Parathyroid adenoma (tissue), 2 donors: Measurements from ENCODE around the gene ANKRD53.

ENCODE experiments used
- H2AFZ ChIP-seq: fragments of 300-600 bp; sonication (generic); one replicate; pipeline ENCODE4 v1.7.0; 2017; ENCODE audit warnings: antibody characterized with exemption, mild to moderate bottlenecking
- H3K27ac ChIP-seq: fragments of 300-600 bp; sonication (generic); one replicate; pipeline ENCODE4 v1.7.0; 2017
- H3K27me3 ChIP-seq: fragments of 300-600 bp; sonication (generic); one replicate; pipeline ENCODE4 v1.7.0; 2017; ENCODE audit warnings: low read length; ENCODE audit not compliant: control insufficient read depth, insufficient read depth
- H3K36me3 ChIP-seq: fragments of 300-600 bp; sonication (generic); one replicate; pipeline ENCODE4 v1.7.0; 2017; ENCODE audit warnings: low read length; ENCODE audit not compliant: control insufficient read depth, insufficient read depth
- H3K4me1 ChIP-seq: fragments of 300-600 bp; sonication (generic); one replicate; pipeline ENCODE4 v1.7.0; 2017; ENCODE audit warnings: control low read depth
- H3K4me2 ChIP-seq: fragments of 300-600 bp; sonication (generic); one replicate; pipeline ENCODE4 v1.7.0; 2017; ENCODE audit warnings: low read length
- H3K4me3 ChIP-seq: fragments of 300-600 bp; sonication (generic); one replicate; pipeline ENCODE4 v1.7.0; 2017; ENCODE audit warnings: low read depth, low read length
- H3K79me2 ChIP-seq: fragments of 300-600 bp; sonication (generic); one replicate; pipeline ENCODE4 v1.7.0; 2017; ENCODE audit warnings: control low read depth
- H3K9ac ChIP-seq: fragments of 300-600 bp; sonication (generic); one replicate; pipeline ENCODE4 v1.7.0; 2017; ENCODE audit warnings: mild to moderate bottlenecking
- H3K9me3 ChIP-seq: fragments of 300-600 bp; sonication (generic); one replicate; pipeline ENCODE4 v1.7.0; 2017; ENCODE audit warnings: low read length; ENCODE audit not compliant: control insufficient read depth
- CTCF ChIP-seq: fragments of 300-600 bp; sonication (generic); IDR thresholded peaks from one replicate; pipeline ENCODE4 v1.7.0; 2017; ENCODE audit warnings: antibody characterized with exemption, mild to moderate bottlenecking
- donor health status: primary hyperparathyroidism.

Gene ANKRD53

GRCh38 chr2:70978341-70979179 lies at the start of gene ANKRD53:
ANKRD53 (plus strand) TSS chr2:70978630; CDS start chr2:70978646, 16 bp downstream.
- no peaks in the 10 kb centered on the region for H3K79me2 ChIP-seq
- peak within 1 kb of the TSS; percentile 95 for H3K4me2 ChIP-seq
- H3K36me3 ChIP-seq, result no peaks in the 10 kb centered on the region
- peak within 1 kb of the TSS; percentile 92 for H2AFZ ChIP-seq
- peak within 1 kb of the TSS; percentile 80 for H3K27ac ChIP-seq
- H3K4me3 ChIP-seq, result peak within 1 kb of the TSS; percentile 66
- no peaks in the 10 kb centered on the region for H3K27me3 ChIP-seq
- H3K9me3 ChIP-seq, result no peaks in the 10 kb centered on the region
- no peak for TF ChIP-seq CTCF
- peaks cover 4% of the 10 kb centered on the region for H3K4me1 ChIP-seq
- H3K9ac ChIP-seq, result no peak within 1 kb of the TSS

GRCh38 chr2:70930371-70931329 lies 47.8 kb upstream of the ANKRD53 start:
- Histone ChIP-seq H3K4me2 (no peak overlapping the region), H3K4me3 (no peak overlapping the region), H3K36me3 (no peaks in the 10 kb centered on the region), H3K27me3 (no peaks in the 10 kb centered on the region), H3K9ac (no peak overlapping the region), H2AFZ (no peak overlapping the region), H3K79me2 (no peaks in the 10 kb centered on the region), H3K27ac (no peak overlapping the region), H3K9me3 (no peaks in the 10 kb centered on the region), H3K4me1 (no peaks in the 10 kb centered on the region)
- TF ChIP-seq CTCF, result no peak

- no peaks in the 10 kb centered on the region for H3K27me3 ChIP-seq
- H3K36me3 ChIP-seq, result no peaks in the 10 kb centered on the region
- H3K4me1 ChIP-seq, result no peaks in the 10 kb centered on the region
- H3K9me3 ChIP-seq, result no peaks in the 10 kb centered on the region
- H3K27ac ChIP-seq, result no peak overlapping the region
- no peak overlapping the region for H3K4me2 ChIP-seq
- no peak for TF ChIP-seq CTCF
- H3K9ac ChIP-seq, result no peak overlapping the region
- no peak overlapping the region for H2AFZ ChIP-seq
- H3K79me2 ChIP-seq, result no peaks in the 10 kb centered on the region
- no peak overlapping the region for H3K4me3 ChIP-seq
Measured at GRCh38 chr2:70931376-70932000, 46.9 kb upstream of the ANKRD53 start.

GRCh38 chr2:70932631-70933230 lies 45.7 kb upstream of the ANKRD53 start:
- Histone ChIP-seq H3K27me3 (no peaks in the 10 kb centered on the region), H2AFZ (no peak overlapping the region), H3K4me3 (no peak overlapping the region), H3K4me1 (no peaks in the 10 kb centered on the region), H3K27ac (no peak overlapping the region), H3K9me3 (no peaks in the 10 kb centered on the region), H3K36me3 (no peaks in the 10 kb centered on the region), H3K4me2 (no peak overlapping the region), H3K9ac (no peak overlapping the region), H3K79me2 (no peaks in the 10 kb centered on the region)
- no peak for TF ChIP-seq CTCF
